SK-N-SH (cell line): Measurements from ENCODE around the gene IGF1R. TPM values are rescaled to one million over a fixed set of nuclear protein-coding genes. Genes with fewer than 3 reads are reported as not detected.

ENCODE experiments used
- CTCF ChIA-PET: fragments of 300-600, 350-600 bp; formaldehyde crosslinking; extraction: SDS; loops from one replicate; lab custom pipeline; 2021; lab: Yijun Ruan, JAX
- POLR2A ChIA-PET: fragments of 350-600 bp; sonication (Branson Sonifier 250); formaldehyde crosslinking; extraction: SDS; loops from one replicate; lab custom pipeline; 2020; ENCODE audit warnings: antibody characterized with exemption, inconsistent platforms; lab: Yijun Ruan, JAX
- DNase-seq: peaks from one replicate; pipeline ENCODE4 v3.0.0; 2012
- H2AFZ ChIP-seq: fragments of 200-600 bp; sonication (generic); 2 replicates; pipeline ENCODE4 v1.8.1; 2016; ENCODE audit warnings: antibody characterized with exemption, mild to moderate bottlenecking, low read depth
- H3F3A ChIP-seq: fragments of 200-600 bp; sonication (generic); replicated peaks from 2 replicates; pipeline ENCODE3; 2016; ENCODE audit warnings: antibody characterized with exemption, mild to moderate bottlenecking; ENCODE audit not compliant: insufficient read depth
- H3K27ac ChIP-seq, 2 experiments: fragments of 200-500 bp in 1 of 2; fragments of 200-600 bp in 1 of 2; sonication (Bioruptor generic) in 1 of 2; sonication (generic), shearing (Covaris generic) in 1 of 2; 2 replicates each; pipeline versions ENCODE4 v1.5.1 to v1.6.1; 2014 to 2016; ENCODE audit warnings: low read depth in 2 of 2, inconsistent platforms in 1 of 2, low read length in 1 of 2, mild to moderate bottlenecking in 1 of 2, mixed read lengths in 1 of 2
- H3K27me3 ChIP-seq: fragments of 200-600 bp; sonication (generic), shearing (Covaris generic); 2 replicates; pipeline ENCODE4 v1.6.1; 2016; ENCODE audit warnings: mixed run types; ENCODE audit not compliant: insufficient read depth
- H3K36me3 ChIP-seq, 2 experiments: fragments of 200-500 bp in 1 of 2; fragments of 200-600 bp in 1 of 2; sonication (Bioruptor generic) in 1 of 2; sonication (generic) in 1 of 2; replicated peaks in 1 of 2; 2 replicates each; pipeline versions ENCODE3 to v1.5.1; 2014 to 2016; ENCODE audit warnings: low read length in 1 of 2, mild to moderate bottlenecking in 1 of 2; ENCODE audit not compliant: insufficient read depth in 2 of 2, control insufficient read depth in 1 of 2
- H3K4me1 ChIP-seq, 2 experiments: fragments of 200-500 bp in 1 of 2; fragments of 200-600 bp in 1 of 2; sonication (Bioruptor generic) in 1 of 2; sonication (generic), shearing (Covaris generic) in 1 of 2; 2 replicates each; pipeline versions ENCODE4 v1.5.1 to v1.6.1; 2014 to 2016; ENCODE audit warnings: low read depth in 1 of 2, low read length in 1 of 2, mixed run types in 1 of 2; ENCODE audit not compliant: insufficient read depth in 2 of 2, control insufficient read depth in 1 of 2
- H3K4me2 ChIP-seq: fragments of 200-600 bp; sonication (generic), shearing (Covaris generic); 2 replicates; pipeline ENCODE4 v1.6.1; 2017; ENCODE audit warnings: mixed run types
- H3K4me3 ChIP-seq, 2 experiments: fragments of 200-500 bp in 1 of 2; fragments of 200-600 bp in 1 of 2; sonication (Bioruptor generic) in 1 of 2; sonication (generic), shearing (Covaris generic) in 1 of 2; 2 replicates each; pipeline versions ENCODE4 v1.5.1 to v1.8.1; 2014 to 2016; ENCODE audit warnings: low read depth in 2 of 2, inconsistent platforms in 1 of 2, low read length in 1 of 2, mild to moderate bottlenecking in 1 of 2, mixed read lengths in 1 of 2, moderate library complexity in 1 of 2
- H3K79me2 ChIP-seq: fragments of 200-600 bp; sonication (generic); 2 replicates; pipeline ENCODE4 v1.8.1; 2017; ENCODE audit warnings: mild to moderate bottlenecking; ENCODE audit not compliant: insufficient read depth
- H3K9ac ChIP-seq: fragments of 200-600 bp; sonication (generic); 2 replicates; pipeline ENCODE4 v1.6.1; 2017; ENCODE audit warnings: mixed run types
- H3K9me2 ChIP-seq: fragments of 200-600 bp; sonication (generic); 2 replicates; pipeline ENCODE4 v1.6.1; 2017; ENCODE audit warnings: mixed run types
- H3K9me3 ChIP-seq: fragments of 200-600 bp; sonication (generic); 2 replicates; pipeline ENCODE4 v1.6.1; 2017; ENCODE audit warnings: mixed run types, mild to moderate bottlenecking, moderate library complexity
- H4K20me1 ChIP-seq: fragments of 200-600 bp; sonication (generic); 2 replicates; pipeline ENCODE4 v1.6.1; 2017; ENCODE audit warnings: mild to moderate bottlenecking, mixed run types; ENCODE audit not compliant: insufficient read depth
- ELF1 ChIP-seq: IDR thresholded peaks from 2 replicates; pipeline ENCODE4 v1.4.0; 2012
- EP300 ChIP-seq, 2 experiments: IDR thresholded peaks; 2 replicates each; pipeline versions ENCODE4 v1.4.0 to v1.6.1; 2012; ENCODE audit warnings: borderline replicate concordance in 1 of 2, low read depth in 1 of 2, low read length in 1 of 2
- FOSL2 ChIP-seq: IDR thresholded peaks from 2 replicates; pipeline ENCODE4 v1.4.0; 2012; ENCODE audit warnings: low read depth, mild to moderate bottlenecking, moderate library complexity, borderline replicate concordance
- FOXJ3 ChIP-seq: sonication (generic); formaldehyde crosslinking; IDR thresholded peaks from 2 replicates; pipeline ENCODE4 v1.5.1; 2020; ENCODE audit warnings: mild to moderate bottlenecking, missing genetic modification reagents
- FOXM1 ChIP-seq: IDR thresholded peaks from 2 replicates; pipeline ENCODE4 v1.4.0; 2012; ENCODE audit warnings: low read depth, mild to moderate bottlenecking
- IRF3 ChIP-seq: fragments of 150-350 bp; IDR thresholded peaks from 2 replicates; pipeline ENCODE4 v1.6.1; 2016; ENCODE audit warnings: mild to moderate bottlenecking, low read depth, low read length
- NFIC ChIP-seq: IDR thresholded peaks from 2 replicates; pipeline ENCODE4 v1.4.0; 2012; ENCODE audit warnings: borderline replicate concordance
- PBX3 ChIP-seq: IDR thresholded peaks from 2 replicates; pipeline ENCODE4; 2012
- RAD21 ChIP-seq: IDR thresholded peaks from 2 replicates; pipeline ENCODE4 v1.6.1; 2012; ENCODE audit warnings: mild to moderate bottlenecking, low read length
- REST ChIP-seq: IDR thresholded peaks from 2 replicates; pipeline ENCODE4 v1.6.1; 2012; ENCODE audit warnings: mild to moderate bottlenecking, low read depth, low read length, moderate library complexity
- RFX5 ChIP-seq: IDR thresholded peaks from 2 replicates; pipeline ENCODE4 v1.6.1; 2012; ENCODE audit warnings: mild to moderate bottlenecking, improper control_type of control experiment, low read length
- RXRA ChIP-seq: IDR thresholded peaks from 2 replicates; pipeline ENCODE4 v1.4.0; 2012; ENCODE audit warnings: low read depth, mild to moderate bottlenecking, borderline replicate concordance
- SMC3 ChIP-seq: IDR thresholded peaks from 2 replicates; pipeline ENCODE4 v1.6.1; 2012; ENCODE audit warnings: low read depth, low read length, improper control_type of control experiment
- TAF1 ChIP-seq: IDR thresholded peaks from 2 replicates; pipeline ENCODE4 v1.6.1; 2012; ENCODE audit warnings: low read depth, mild to moderate bottlenecking, low read length, moderate library complexity, borderline replicate concordance
- USF1 ChIP-seq: IDR thresholded peaks from 2 replicates; pipeline ENCODE4 v1.4.0; 2012; ENCODE audit warnings: low read depth, borderline replicate concordance
- WGBS: methylation state at CpG from one replicate; pipeline ENCODE4 v1.1.6; 2017; ENCODE audit warnings: low lambda C conversion rate; 5-methylcytosine and 5-hydroxymethylcytosine counted together
- polyA plus RNA-seq, 3 experiments: library from polyadenylated mRNA; depleted of rRNA; stranded (reverse); fragments of >200 nt; gene quantifications; 2 replicates each; pipeline ENCODE4 v1.2.3, GENCODE V29; 2012

The IGF1R gene
- polyA plus RNA-seq, 1 of the 3 experiments (the other 2 are of a cell fraction) = 9.5 TPM

GRCh38 chr15:98714922-98715321 lies 66.6 kb downstream of the IGF1R start:
- TF ChIP-seq SMC3 (no peak), FOXM1 (no peak), FOXJ3 (no peak), PBX3 (no peak)

GRCh38 chr15:98715401-98715800 lies 67.1 kb downstream of the IGF1R start:
- TF ChIP-seq FOSL2 (no peak), RFX5 (no peak), PBX3 (no peak), ELF1 (no peak), REST (no peak), NFIC (no peak), TAF1 (no peak), USF1 (no peak), EP300 (IDR thresholded peaks at IDR 0.05; ENCODE audit: borderline replicate concordance in 1 of 2, low read depth in 1 of 2, low read length in 1 of 2) (no peak), IRF3 (no peak), RAD21 (no peak), RXRA (no peak)
- Histone ChIP-seq H3K4me2 (no peak overlapping the region), H4K20me1 (peaks cover 22% of the 10 kb centered on the region; the same call in 1 of the 2 replicates), H3K9me3 (no peaks in the 10 kb centered on the region), H3K4me3 (no peak overlapping the region), H3K27ac (no peak overlapping the region; a peak in 1 of 4 replicates), H3K9ac (no peak overlapping the region), H3F3A (no peaks in the 10 kb centered on the region), H3K36me3 (peaks cover 3 to 13% of the 10 kb centered on the region in 2 experiments), H2AFZ (no peak overlapping the region), H3K9me2 (no peaks in the 10 kb centered on the region), H3K79me2 (peaks cover 99% of the 10 kb centered on the region), H3K4me1 (peaks cover 19 to 59% of the 10 kb centered on the region in 2 experiments; a peak in 3 of 4 replicates), H3K27me3 (no peaks in the 10 kb centered on the region)
- 98% methylated on average over 7 of the region's 7 CpGs for WGBS
- ChIA-PET POLR2A (no interaction called here), CTCF (interaction anchor here (1.0 to 1.2 kb wide), 2 partner anchors 8 to 13 kb away, joined by 3 read pairs; no protein-coding TSS in a partner anchor)
- DNase-seq = no peak

More at GRCh38 chr15:98714922-98715321, 66.6 kb downstream of the IGF1R start:
- Histone ChIP-seq H3K4me1 (peaks cover 14 to 54% of the 10 kb centered on the region in 2 experiments; a peak in 3 of 4 replicates), H3K9me3 (no peaks in the 10 kb centered on the region), H4K20me1 (peaks cover 22% of the 10 kb centered on the region; the same call in 1 of the 2 replicates), H2AFZ (no peak overlapping the region), H3K36me3 (peaks cover 3 to 15% of the 10 kb centered on the region in 2 experiments), H3F3A (no peaks in the 10 kb centered on the region), H3K79me2 (peaks cover 99% of the 10 kb centered on the region), H3K27me3 (no peaks in the 10 kb centered on the region), H3K9me2 (no peaks in the 10 kb centered on the region), H3K9ac (no peak overlapping the region), H3K4me3 (no peak overlapping the region), H3K27ac (no peak overlapping the region; a peak in 1 of 4 replicates), H3K4me2 (no peak overlapping the region)
- 96% methylated on average over 7 of the region's 7 CpGs for WGBS
- no peak for DNase-seq
- ChIA-PET CTCF (interaction anchor here (0.6 to 1.2 kb wide), 3 partner anchors 8 to 80 kb away, joined by 3 to 4 read pairs (median 3); no protein-coding TSS in a partner anchor), POLR2A (no interaction called here)
